Liver (tissue), 9 donors: ENCODE results near the gene UBTD1. TPM values are rescaled to one million over a fixed set of nuclear protein-coding genes. Genes with fewer than 3 reads are reported as not detected.

Source experiments
- DNase-seq: peaks from one replicate; pipeline ENCODE4 v3.0.0-alpha.2; 2017; ENCODE audit warnings: low spot score
- H3K27ac ChIP-seq, 2 donors: one replicate each; pipeline ENCODE4 v1.7.0; 2013; ENCODE audit warnings: inconsistent platforms in 2 of 2, low read length in 2 of 2, control low read depth in 1 of 2, low read depth in 1 of 2, mild to moderate bottlenecking in 1 of 2
- H3K27me3 ChIP-seq, 4 donors: one replicate each; pipeline versions ENCODE4 v1.6.1 to v1.7.0; 2013; ENCODE audit warnings: low read length in 3 of 4, inconsistent platforms in 1 of 4, mild to moderate bottlenecking in 1 of 4, moderate library complexity in 1 of 4; ENCODE audit not compliant: control insufficient read depth in 4 of 4, insufficient read depth in 4 of 4
- H3K36me3 ChIP-seq, 4 donors: one replicate each; pipeline versions ENCODE4 v1.6.1 to v1.7.0; 2013; ENCODE audit warnings: low read length in 3 of 4, mild to moderate bottlenecking in 3 of 4, low read depth in 1 of 4, moderate library complexity in 1 of 4; ENCODE audit not compliant: control insufficient read depth in 4 of 4, insufficient read depth in 3 of 4
- H3K4me1 ChIP-seq, 4 donors: one replicate each; pipeline versions ENCODE4 v1.6.1 to v1.7.0; 2013; ENCODE audit warnings: low read length in 3 of 4, mild to moderate bottlenecking in 3 of 4, moderate library complexity in 1 of 4; ENCODE audit not compliant: control insufficient read depth in 4 of 4, insufficient read depth in 4 of 4
- H3K4me3 ChIP-seq, 3 donors: one replicate each; pipeline versions ENCODE4 v1.6.1 to v1.7.0; 2013; ENCODE audit warnings: low read length in 3 of 3, control low read depth in 1 of 3, low read depth in 1 of 3, mild to moderate bottlenecking in 1 of 3
- H3K9ac ChIP-seq, 2 donors: one replicate each; pipeline ENCODE4 v1.7.0; 2013; ENCODE audit warnings: low read length in 2 of 2, mild to moderate bottlenecking in 2 of 2, moderate library complexity in 2 of 2, control low read depth in 1 of 2, low read depth in 1 of 2
- H3K9me3 ChIP-seq, 4 donors: one replicate each; pipeline versions ENCODE4 v1.6.1 to v1.7.0; 2013; ENCODE audit warnings: low read length in 3 of 4; ENCODE audit not compliant: control insufficient read depth in 4 of 4
- HNF4A ChIP-seq, 2 donors: conservative IDR thresholded peaks; 2 replicates each; pipeline ENCODE4 v1.6.1; 2016; ENCODE audit warnings: antibody characterized with exemption in 2 of 2, mild to moderate bottlenecking in 2 of 2
- HNF4G ChIP-seq: IDR thresholded peaks from 2 replicates; pipeline ENCODE4 v1.6.1; 2016; ENCODE audit warnings: antibody characterized with exemption
- NR2F2 ChIP-seq: IDR thresholded peaks from 2 replicates; pipeline ENCODE4 v1.6.1; 2016; ENCODE audit warnings: antibody characterized with exemption
- RAD21 ChIP-seq, 2 donors: IDR thresholded peaks; 2 replicates each; pipeline ENCODE4 v1.6.1; 2016; ENCODE audit warnings: antibody characterized with exemption in 2 of 2, mild to moderate bottlenecking in 2 of 2
- RXRA ChIP-seq, 2 donors: IDR thresholded peaks; 2 replicates each; pipeline ENCODE4 v1.6.1; 2017 to 2018; ENCODE audit warnings: antibody characterized with exemption in 2 of 2, mild to moderate bottlenecking in 1 of 2
- YY1 ChIP-seq: IDR thresholded peaks from 2 replicates; pipeline ENCODE4 v1.6.1; 2016; ENCODE audit warnings: antibody characterized with exemption, mild to moderate bottlenecking
- WGBS: extraction: QIAGEN DNeasy Blood & Tissue Kit; methylation state at CpG from one replicate; pipeline ENCODE4 v1.1.7; 2013; 5-methylcytosine and 5-hydroxymethylcytosine counted together
- polyA plus RNA-seq, 2 donors: library from polyadenylated mRNA; stranded (reverse) in 1 of 2; unstranded in 1 of 2; fragments of 200-250 nt in 1 of 2; fragments of >200 nt in 1 of 2; fragmentation: Nextera tagmentation in 1 of 2; extraction: Ambion mirVana in 1 of 2; gene quantifications; one replicate each; pipeline versions ENCODE4 v1.2.1 to v1.2.3, GENCODE V29; 2013 to 2015
- total RNA-seq, 2 donors: library from RNA; depleted of rRNA; stranded (reverse); fragments of >200 nt; gene quantifications; one replicate each; pipeline ENCODE4 v1.2.3, GENCODE V29; 2014
- TF ChIP-seq, protein P1 (sequence below): IDR thresholded peaks from 2 replicates; pipeline ENCODE4 v1.6.1; 2016; ENCODE audit warnings: antibody characterized with exemption, mild to moderate bottlenecking
- TF ChIP-seq, protein P2 (sequence below): IDR thresholded peaks from 2 replicates; pipeline ENCODE4 v1.6.1; 2016; ENCODE audit warnings: antibody characterized with exemption
- TF ChIP-seq, protein P3 (sequence below): fragments of 150-350 bp; IDR thresholded peaks from 2 replicates; pipeline ENCODE4 v1.5.1; 2017; ENCODE audit warnings: improper control_type of control experiment, low read depth, low read length; ENCODE audit not compliant: missing input control
- TF ChIP-seq, protein P4 (sequence below): IDR thresholded peaks from 2 replicates; pipeline ENCODE4 v1.6.1; 2016; ENCODE audit warnings: antibody characterized with exemption
- donor health status: healthy.
- donor health status: healthy.
- donor health status: healthy.
- donor health status: healthy.
- donor health status: healthy.

UBTD1 gene
- total and polyA plus RNA-seq, 4 donors: 2.7 to 11.0 (median 9.3) TPM

DNA sequence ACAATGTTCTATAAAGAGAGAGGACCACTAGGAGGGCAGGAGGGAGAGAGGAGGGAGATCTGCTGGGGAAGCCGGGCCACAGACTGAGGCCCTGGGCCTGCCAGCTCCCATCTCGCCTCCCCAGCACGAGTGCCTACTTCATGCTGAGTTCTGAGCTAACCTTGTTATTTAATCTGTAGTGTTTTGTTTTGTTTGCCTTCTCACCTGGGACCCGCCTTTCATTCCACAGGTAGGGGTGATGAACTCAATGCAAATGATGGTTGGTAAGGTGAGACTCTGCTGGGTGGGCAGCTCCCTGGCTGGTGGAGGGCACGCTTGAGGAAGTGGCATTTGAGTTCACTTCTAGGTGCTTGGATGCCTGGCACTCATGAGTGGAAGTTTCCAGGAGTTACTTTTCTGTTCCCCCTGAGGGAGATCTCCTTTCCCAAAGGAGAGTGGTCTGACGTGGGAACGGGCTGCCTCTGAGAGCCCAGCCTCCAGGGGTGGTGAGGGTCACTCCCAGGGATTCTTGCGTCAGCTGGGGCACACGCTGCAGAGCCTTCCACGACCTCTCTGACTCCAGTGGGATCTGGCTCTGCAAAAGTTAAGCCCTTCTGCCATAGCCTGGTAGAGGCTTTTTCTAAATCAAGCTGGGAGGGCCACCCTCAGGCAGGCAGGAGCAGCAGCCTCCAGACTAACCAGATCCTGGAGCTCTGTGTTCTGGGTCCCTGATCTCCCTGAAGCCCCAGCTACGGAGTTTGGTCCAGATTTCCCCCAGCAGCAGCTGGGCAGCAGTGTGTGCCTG is 22.4 kb downstream of the UBTD1 start:
- 91% methylated on average over 11 of the region's 11 CpGs for whole genome bisulfite sequencing
- H3K4me3 ChIP-seq: no peak overlapping the region

DNA sequence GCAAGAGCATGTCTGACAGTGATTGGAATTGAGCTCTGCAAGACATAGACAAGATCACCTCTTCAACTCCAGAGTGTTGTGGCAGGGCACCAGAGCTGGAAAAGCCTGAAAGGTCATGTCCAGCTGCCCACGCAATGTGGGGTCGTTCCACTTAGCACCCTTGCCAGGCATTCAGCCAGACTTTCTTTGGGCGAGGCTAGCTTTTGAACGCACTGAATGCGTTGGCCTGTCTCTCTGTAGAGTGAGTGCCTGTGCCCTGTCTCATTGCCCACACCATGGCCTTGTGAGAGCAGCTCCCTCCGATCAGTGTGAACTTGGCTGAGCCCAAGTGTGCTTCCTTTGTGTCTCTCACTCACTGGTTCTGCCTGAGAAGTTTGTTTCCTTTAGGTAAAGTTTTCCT is 23.3 kb downstream of the UBTD1 start:
- TF ChIP-seq, protein P1, sequence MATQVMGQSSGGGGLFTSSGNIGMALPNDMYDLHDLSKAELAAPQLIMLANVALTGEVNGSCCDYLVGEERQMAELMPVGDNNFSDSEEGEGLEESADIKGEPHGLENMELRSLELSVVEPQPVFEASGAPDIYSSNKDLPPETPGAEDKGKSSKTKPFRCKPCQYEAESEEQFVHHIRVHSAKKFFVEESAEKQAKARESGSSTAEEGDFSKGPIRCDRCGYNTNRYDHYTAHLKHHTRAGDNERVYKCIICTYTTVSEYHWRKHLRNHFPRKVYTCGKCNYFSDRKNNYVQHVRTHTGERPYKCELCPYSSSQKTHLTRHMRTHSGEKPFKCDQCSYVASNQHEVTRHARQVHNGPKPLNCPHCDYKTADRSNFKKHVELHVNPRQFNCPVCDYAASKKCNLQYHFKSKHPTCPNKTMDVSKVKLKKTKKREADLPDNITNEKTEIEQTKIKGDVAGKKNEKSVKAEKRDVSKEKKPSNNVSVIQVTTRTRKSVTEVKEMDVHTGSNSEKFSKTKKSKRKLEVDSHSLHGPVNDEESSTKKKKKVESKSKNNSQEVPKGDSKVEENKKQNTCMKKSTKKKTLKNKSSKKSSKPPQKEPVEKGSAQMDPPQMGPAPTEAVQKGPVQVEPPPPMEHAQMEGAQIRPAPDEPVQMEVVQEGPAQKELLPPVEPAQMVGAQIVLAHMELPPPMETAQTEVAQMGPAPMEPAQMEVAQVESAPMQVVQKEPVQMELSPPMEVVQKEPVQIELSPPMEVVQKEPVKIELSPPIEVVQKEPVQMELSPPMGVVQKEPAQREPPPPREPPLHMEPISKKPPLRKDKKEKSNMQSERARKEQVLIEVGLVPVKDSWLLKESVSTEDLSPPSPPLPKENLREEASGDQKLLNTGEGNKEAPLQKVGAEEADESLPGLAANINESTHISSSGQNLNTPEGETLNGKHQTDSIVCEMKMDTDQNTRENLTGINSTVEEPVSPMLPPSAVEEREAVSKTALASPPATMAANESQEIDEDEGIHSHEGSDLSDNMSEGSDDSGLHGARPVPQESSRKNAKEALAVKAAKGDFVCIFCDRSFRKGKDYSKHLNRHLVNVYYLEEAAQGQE: no peak
- TF ChIP-seq NR2F2 (no peak), RAD21 (IDR thresholded peaks at IDR 0.05) (no peak)
- TF ChIP-seq, protein P2, sequence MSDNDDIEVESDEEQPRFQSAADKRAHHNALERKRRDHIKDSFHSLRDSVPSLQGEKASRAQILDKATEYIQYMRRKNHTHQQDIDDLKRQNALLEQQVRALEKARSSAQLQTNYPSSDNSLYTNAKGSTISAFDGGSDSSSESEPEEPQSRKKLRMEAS: no peak
- H3K9me3 ChIP-seq: no peaks in the 10 kb centered on the region
- H3K27ac ChIP-seq: no peak overlapping the region
- DNase-seq: no peak
- H3K4me3 ChIP-seq: no peak overlapping the region
- H3K36me3 ChIP-seq: no peaks in the 10 kb centered on the region
- peaks cover 0 to 2% (median 0%) of the 10 kb centered on the region in 4 donors for H3K4me1 ChIP-seq
- 54% methylated on average over 6 of the region's 6 CpGs for WGBS
- H3K27me3 ChIP-seq: no peaks in the 10 kb centered on the region
- H3K9ac ChIP-seq: no peak overlapping the region

More for the DNA sequence above, 22.4 kb downstream of the UBTD1 start:
- Histone ChIP-seq H3K36me3 (no peaks in the 10 kb centered on the region), H3K27ac (no peak overlapping the region), H3K4me1 (peaks cover 0 to 2% (median 0%) of the 10 kb centered on the region in 4 donors), H3K9ac (no peak overlapping the region), H3K9me3 (no peaks in the 10 kb centered on the region), H3K27me3 (no peaks in the 10 kb centered on the region)
- TF ChIP-seq, protein P3, sequence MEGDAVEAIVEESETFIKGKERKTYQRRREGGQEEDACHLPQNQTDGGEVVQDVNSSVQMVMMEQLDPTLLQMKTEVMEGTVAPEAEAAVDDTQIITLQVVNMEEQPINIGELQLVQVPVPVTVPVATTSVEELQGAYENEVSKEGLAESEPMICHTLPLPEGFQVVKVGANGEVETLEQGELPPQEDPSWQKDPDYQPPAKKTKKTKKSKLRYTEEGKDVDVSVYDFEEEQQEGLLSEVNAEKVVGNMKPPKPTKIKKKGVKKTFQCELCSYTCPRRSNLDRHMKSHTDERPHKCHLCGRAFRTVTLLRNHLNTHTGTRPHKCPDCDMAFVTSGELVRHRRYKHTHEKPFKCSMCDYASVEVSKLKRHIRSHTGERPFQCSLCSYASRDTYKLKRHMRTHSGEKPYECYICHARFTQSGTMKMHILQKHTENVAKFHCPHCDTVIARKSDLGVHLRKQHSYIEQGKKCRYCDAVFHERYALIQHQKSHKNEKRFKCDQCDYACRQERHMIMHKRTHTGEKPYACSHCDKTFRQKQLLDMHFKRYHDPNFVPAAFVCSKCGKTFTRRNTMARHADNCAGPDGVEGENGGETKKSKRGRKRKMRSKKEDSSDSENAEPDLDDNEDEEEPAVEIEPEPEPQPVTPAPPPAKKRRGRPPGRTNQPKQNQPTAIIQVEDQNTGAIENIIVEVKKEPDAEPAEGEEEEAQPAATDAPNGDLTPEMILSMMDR: no peak
- TF ChIP-seq, protein P1: no peak
- no peak for TF ChIP-seq NR2F2
- TF ChIP-seq HNF4G: no peak
- no peak for TF ChIP-seq YY1
- TF ChIP-seq, protein P4, sequence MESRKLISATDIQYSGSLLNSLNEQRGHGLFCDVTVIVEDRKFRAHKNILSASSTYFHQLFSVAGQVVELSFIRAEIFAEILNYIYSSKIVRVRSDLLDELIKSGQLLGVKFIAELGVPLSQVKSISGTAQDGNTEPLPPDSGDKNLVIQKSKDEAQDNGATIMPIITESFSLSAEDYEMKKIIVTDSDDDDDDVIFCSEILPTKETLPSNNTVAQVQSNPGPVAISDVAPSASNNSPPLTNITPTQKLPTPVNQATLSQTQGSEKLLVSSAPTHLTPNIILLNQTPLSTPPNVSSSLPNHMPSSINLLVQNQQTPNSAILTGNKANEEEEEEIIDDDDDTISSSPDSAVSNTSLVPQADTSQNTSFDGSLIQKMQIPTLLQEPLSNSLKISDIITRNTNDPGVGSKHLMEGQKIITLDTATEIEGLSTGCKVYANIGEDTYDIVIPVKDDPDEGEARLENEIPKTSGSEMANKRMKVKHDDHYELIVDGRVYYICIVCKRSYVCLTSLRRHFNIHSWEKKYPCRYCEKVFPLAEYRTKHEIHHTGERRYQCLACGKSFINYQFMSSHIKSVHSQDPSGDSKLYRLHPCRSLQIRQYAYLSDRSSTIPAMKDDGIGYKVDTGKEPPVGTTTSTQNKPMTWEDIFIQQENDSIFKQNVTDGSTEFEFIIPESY: no peak
- TF ChIP-seq RXRA (IDR thresholded peaks at IDR 0.05): no peak
- no peak for TF ChIP-seq HNF4A (conservative IDR thresholded peaks at IDR 0.05)
- TF ChIP-seq, protein P2: no peak
- no peak for DNase-seq
